ENCODE data around the gene SOD3. TPM values are rescaled to one million over a fixed set of nuclear protein-coding genes. Genes with fewer than 3 reads are reported as not detected.

Gene SOD3
- total and polyA plus RNA-seq, 10 of the 15 experiments (the other 5 are each of a cell fraction or from before 2014, with no cell fraction given): not detected

- no peak for TF ChIP-seq MYC (IDR thresholded peaks at IDR 0.05; ENCODE audit: insufficient read depth, insufficient read length, insufficient replicate concordance, low read length, severe bottlenecking)
Observed at GRCh38 chr4:24777536-24778463, 17.6 kb upstream of the SOD3 start (continued).

- Histone ChIP-seq H3K4me3 (no peak overlapping the region), H3K27me3 (replicated peaks in 1 of 2; ENCODE audit: control insufficient read depth in 2 of 2, insufficient read depth in 2 of 2, low read length in 1 of 2) (no peaks in the 10 kb centered on the region), H3K4me2 (ENCODE audit: control insufficient read depth, insufficient read depth) (no peak overlapping the region), H4K20me1 (ENCODE audit: control insufficient read depth, insufficient read depth) (no peaks in the 10 kb centered on the region), H3K9ac (ENCODE audit: control insufficient read depth, insufficient read depth, low read length) (no peak overlapping the region), H3K9me3 (replicated peaks; ENCODE audit: control insufficient read depth, insufficient read depth, low read length) (no peaks in the 10 kb centered on the region), H3K4me1 (ENCODE audit: control insufficient read depth, insufficient read depth, low read length) (no peaks in the 10 kb centered on the region), H2AFZ (ENCODE audit: control insufficient read depth, low read depth, low read length) (no peak overlapping the region), H3K27ac (ENCODE audit: control insufficient read depth, insufficient read depth) (no peak overlapping the region), H3K36me3 (ENCODE audit: control insufficient read depth in 2 of 2, insufficient read depth in 2 of 2, low read length in 1 of 2) (no peaks in the 10 kb centered on the region), H3K79me2 (ENCODE audit: control insufficient read depth, insufficient read depth, low read length) (no peaks in the 10 kb centered on the region)
- DNase-seq (ENCODE audit: low read depth, low spot score) (no peak), ATAC-seq (no peak), FAIRE-seq (no peak)
- WGBS (ENCODE audit: insufficient coverage, insufficient replicate concordance, low lambda C conversion rate, missing lambda C conversion rate): 21% methylated on average over 3 of the region's 3 CpGs
- ChIA-PET SMC1A (ENCODE audit: uncharacterized antibody, unreplicated experiment) (no interaction called here), RAD21 (ENCODE audit: unreplicated experiment) (no interaction called here), CTCF (no interaction called here), POLR2A (no interaction called here)
- intact Hi-C loops (cut with micrococcal nuclease; ENCODE audit: unreplicated experiment) (no loop called here), in situ Hi-C loops (cut with MboI) (no loop called here)
- TF ChIP-seq USF2 (IDR thresholded peaks at IDR 0.05; ENCODE audit: borderline replicate concordance, low read depth, low read length) (no peak), CBX3 (IDR thresholded peaks at IDR 0.05; ENCODE audit: borderline replicate concordance, low read depth) (no peak), FOS (IDR thresholded peaks at IDR 0.05; ENCODE audit: borderline replicate concordance, extremely low read depth, insufficient read length) (no peak), MEF2B (IDR thresholded peaks at IDR 0.05; ENCODE audit: partially characterized antibody, poor library complexity, severe bottlenecking) (no peak), YY1 (IDR thresholded peaks at IDR 0.05; ENCODE audit: low read depth, low read length) (no peak), RBBP5 (conservative IDR thresholded peaks at IDR 0.05) (no peak), TBL1XR1 (IDR thresholded peaks at IDR 0.05; ENCODE audit: low read depth, low read length) (no peak), CHD2 (IDR thresholded peaks at IDR 0.05; ENCODE audit: borderline replicate concordance, low read depth, low read length) (no peak)
- BruUV-seq (replicated peaks): no TSS peak
Observed at GRCh38 chr4:24778464-24779225, 16.7 kb upstream of the SOD3 start.

Data from GM12878 (cell line).